Activated B cell treated with CpG ODN at 0.5 μM for 24 hours (primary cell): ENCODE measurements around the gene ROCK2. TPM values are rescaled to one million over a fixed set of nuclear protein-coding genes. Genes with fewer than 3 reads are reported as not detected.
"Not testable (repeated sequence)": the region's sequence is repeated elsewhere in the genome, so short reads cannot be mapped to it uniquely, and the experiment has no call there.

Experiments
- ATAC-seq: fragments of 200-7000 bp; cut with Tn5 transposase; one replicate; pipeline ENCODE4 v1.10.0; 2021; ENCODE audit warnings: low read depth, mild to moderate bottlenecking, moderate library complexity
- CTCF ChIA-PET: fragments of 350-600 bp; sonication (Branson Sonifier 250); formaldehyde crosslinking; loops from one replicate; lab custom pipeline; 2021; ENCODE audit warnings: antibody characterized with exemption; lab: Charles Lee
- POLR2A ChIA-PET: fragments of 350-600 bp; sonication (Branson Sonifier 250); formaldehyde crosslinking; loops from one replicate; lab custom pipeline; 2021; ENCODE audit warnings: antibody characterized with exemption; lab: Charles Lee
- DNase-seq: peaks from one replicate; pipeline ENCODE4 v3.0.0; 2022
- H3K27ac Mint-ChIP-seq: one replicate; pipeline ENCODE4 v1.8.0; 2020; ENCODE audit warnings: mixed read lengths
- H3K27me3 Mint-ChIP-seq: one replicate; pipeline ENCODE4 v1.8.0; 2021; ENCODE audit warnings: mixed read lengths
- H3K36me3 Mint-ChIP-seq: one replicate; pipeline ENCODE4 v1.8.0; 2021; ENCODE audit warnings: low read depth, mixed read lengths
- H3K4me1 Mint-ChIP-seq: one replicate; pipeline ENCODE4 v1.8.0; 2021; ENCODE audit warnings: mixed read lengths
- H3K4me3 Mint-ChIP-seq: one replicate; pipeline ENCODE4 v1.8.0; 2020; ENCODE audit warnings: mild to moderate bottlenecking, mixed read lengths
- H3K9me3 Mint-ChIP-seq: one replicate; pipeline ENCODE4 v1.8.0; 2020; ENCODE audit warnings: mixed read lengths
- intact Hi-C: fragments of 100-400 bp; cut with micrococcal nuclease; formaldehyde crosslinking; loops from one replicate; pipeline ENCODE4 v1.15.1; 2024
- total RNA-seq: library from RNA; stranded (reverse); gene quantifications from 2 replicates; pipeline ENCODE4 v1.2.3, GENCODE V29; 2022
- TF ChIP-seq, protein P1 (sequence below): fragments of 200-600 bp; IDR thresholded peaks from one replicate; pipeline ENCODE4 v1.8.0; 2022; ENCODE audit warnings: antibody characterized with exemption, mild to moderate bottlenecking

Gene ROCK2
- total RNA-seq, 1 donor from 2014 or later = 18.8 TPM

DNA sequence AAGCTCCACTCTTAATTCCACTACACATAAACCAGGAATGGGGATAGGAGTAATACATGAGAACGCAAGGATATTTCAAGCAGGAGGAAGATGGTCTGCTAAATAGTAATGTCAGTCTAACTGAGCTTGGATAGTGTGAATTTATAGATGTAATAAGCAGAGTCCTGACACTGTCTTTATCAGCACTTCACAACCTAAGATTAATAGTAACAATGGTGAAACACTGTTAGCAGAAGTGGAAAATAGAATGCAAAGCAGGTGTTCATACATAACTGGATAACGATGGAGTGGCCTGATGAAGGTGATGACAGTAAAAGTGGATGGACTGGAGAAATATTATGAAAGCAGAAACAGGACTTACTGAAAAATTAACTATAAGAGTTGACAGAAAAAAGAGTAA is 80.4 kb downstream of the ROCK2 start:
- intact Hi-C loops = no loop called here
- Mint-ChIP-seq H3K27me3 (no peaks in the 10 kb centered on the region), H3K9me3 (peaks cover 7% of the 10 kb centered on the region), H3K4me3 (no peak overlapping the region), H3K27ac (no peak overlapping the region), H3K36me3 (peaks cover 23% of the 10 kb centered on the region), H3K4me1 (peaks cover 4% of the 10 kb centered on the region)
- TF ChIP-seq, protein P1, sequence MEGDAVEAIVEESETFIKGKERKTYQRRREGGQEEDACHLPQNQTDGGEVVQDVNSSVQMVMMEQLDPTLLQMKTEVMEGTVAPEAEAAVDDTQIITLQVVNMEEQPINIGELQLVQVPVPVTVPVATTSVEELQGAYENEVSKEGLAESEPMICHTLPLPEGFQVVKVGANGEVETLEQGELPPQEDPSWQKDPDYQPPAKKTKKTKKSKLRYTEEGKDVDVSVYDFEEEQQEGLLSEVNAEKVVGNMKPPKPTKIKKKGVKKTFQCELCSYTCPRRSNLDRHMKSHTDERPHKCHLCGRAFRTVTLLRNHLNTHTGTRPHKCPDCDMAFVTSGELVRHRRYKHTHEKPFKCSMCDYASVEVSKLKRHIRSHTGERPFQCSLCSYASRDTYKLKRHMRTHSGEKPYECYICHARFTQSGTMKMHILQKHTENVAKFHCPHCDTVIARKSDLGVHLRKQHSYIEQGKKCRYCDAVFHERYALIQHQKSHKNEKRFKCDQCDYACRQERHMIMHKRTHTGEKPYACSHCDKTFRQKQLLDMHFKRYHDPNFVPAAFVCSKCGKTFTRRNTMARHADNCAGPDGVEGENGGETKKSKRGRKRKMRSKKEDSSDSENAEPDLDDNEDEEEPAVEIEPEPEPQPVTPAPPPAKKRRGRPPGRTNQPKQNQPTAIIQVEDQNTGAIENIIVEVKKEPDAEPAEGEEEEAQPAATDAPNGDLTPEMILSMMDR = no peak
- POLR2A ChIA-PET = no interaction called here
- CTCF ChIA-PET = no interaction called here
- DNase-seq = no peak
- no peak for ATAC-seq

DNA sequence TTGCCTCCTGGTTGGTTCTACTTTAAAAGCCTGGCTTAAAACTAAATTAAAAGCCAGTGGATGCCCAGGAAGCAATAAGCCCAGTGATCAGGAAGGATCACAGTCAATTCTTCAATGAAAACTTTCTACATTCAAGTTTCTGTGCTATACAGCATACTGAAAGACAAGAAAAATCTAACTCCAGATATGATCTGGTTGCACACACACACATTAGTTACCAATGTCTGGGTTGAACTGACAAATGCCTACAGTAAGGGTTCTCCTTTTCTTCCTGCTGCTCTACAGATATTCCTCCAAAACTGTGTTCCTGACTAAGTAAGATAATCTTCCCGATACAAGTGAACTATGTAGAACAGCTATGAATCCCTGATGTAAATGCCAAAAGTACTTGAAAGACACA is 81.3 kb downstream of the ROCK2 start:
- ATAC-seq (no peak), DNase-seq (no peak)
- H3K36me3 Mint-ChIP-seq = peaks cover 17% of the 10 kb centered on the region
- H3K4me3 Mint-ChIP-seq = no peak overlapping the region
- peaks cover 4% of the 10 kb centered on the region for H3K4me1 Mint-ChIP-seq
- no peak overlapping the region for H3K27ac Mint-ChIP-seq
- peaks cover 2% of the 10 kb centered on the region for H3K9me3 Mint-ChIP-seq
- intact Hi-C loops = no loop called here
- no peaks in the 10 kb centered on the region for H3K27me3 Mint-ChIP-seq
- CTCF ChIA-PET = no interaction called here
- TF ChIP-seq, protein P1 = no peak
- POLR2A ChIA-PET = no interaction called here

DNA sequence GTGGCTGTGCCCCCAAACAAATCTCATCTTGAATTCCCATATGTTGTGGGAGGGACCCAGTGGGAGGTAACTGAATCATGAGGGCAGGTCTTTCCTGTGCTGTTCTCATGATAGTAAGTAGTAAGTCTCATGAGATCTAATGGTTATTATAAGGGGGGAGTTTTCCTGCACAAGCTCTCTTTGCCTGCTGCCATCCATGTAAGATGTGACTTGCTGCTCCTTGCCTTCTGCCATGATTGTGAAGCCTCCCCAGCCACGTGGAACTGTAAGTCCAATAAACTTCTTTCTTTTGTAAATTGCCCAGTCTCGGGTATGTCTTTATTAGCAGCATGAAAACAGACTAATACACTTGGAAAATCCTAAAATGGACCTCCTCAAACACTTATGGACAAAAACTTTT is 82.0 kb downstream of the ROCK2 start:
- intact Hi-C loops, ATAC-seq, H3K27ac Mint-ChIP-seq, H3K4me3 Mint-ChIP-seq, POLR2A ChIA-PET, H3K27me3 Mint-ChIP-seq, H3K4me1 Mint-ChIP-seq, H3K9me3 Mint-ChIP-seq, CTCF ChIA-PET, DNase-seq: not testable (repeated sequence)
- peaks cover 17% of the 10 kb centered on the region for H3K36me3 Mint-ChIP-seq

DNA sequence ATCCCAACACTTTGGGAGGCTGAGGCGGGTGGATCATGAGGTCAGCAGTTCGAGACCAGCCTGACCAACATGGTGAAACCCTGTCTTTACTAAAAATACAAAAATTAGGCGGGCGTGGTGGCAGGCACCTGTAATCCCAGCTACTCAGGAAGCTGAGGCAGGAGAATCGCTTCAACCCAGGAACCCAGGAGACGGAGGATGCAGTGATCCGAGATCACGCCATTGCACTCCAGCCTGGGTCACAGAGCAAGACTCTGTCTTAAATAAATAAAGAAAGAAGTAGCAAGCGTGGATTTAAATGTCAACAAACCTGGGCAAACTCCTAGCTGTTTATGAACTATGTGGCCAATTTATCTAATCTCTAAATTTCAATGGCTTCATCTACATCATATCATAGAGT is 82.9 kb downstream of the ROCK2 start:
- DNase-seq, ATAC-seq, intact Hi-C loops, H3K9me3 Mint-ChIP-seq, H3K4me1 Mint-ChIP-seq, H3K27me3 Mint-ChIP-seq, CTCF ChIA-PET, H3K4me3 Mint-ChIP-seq, H3K27ac Mint-ChIP-seq, POLR2A ChIA-PET: not testable (repeated sequence)
- peaks cover 20% of the 10 kb centered on the region for H3K36me3 Mint-ChIP-seq

DNA sequence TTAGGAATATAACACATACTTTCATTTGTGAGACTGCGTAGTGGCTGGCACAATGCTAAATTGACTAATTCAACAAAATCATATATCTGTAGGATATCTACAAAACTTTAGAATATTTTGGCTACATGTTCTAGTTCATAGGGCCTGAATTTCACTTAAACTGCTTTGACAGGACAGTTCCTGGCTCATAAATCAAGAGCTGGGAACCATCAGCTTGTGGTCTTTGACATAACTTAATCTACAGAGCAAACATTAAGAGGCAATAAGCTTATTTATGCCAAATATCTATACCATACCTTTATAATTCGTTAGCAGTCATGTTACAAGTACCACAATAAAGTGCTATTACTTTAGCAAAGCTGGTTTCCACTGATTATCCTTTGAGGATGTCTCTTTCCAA is 83.5 kb downstream of the ROCK2 start:
- Mint-ChIP-seq H3K36me3 (peaks cover 21% of the 10 kb centered on the region), H3K9me3 (peaks cover 2% of the 10 kb centered on the region), H3K27ac (no peak overlapping the region), H3K4me1 (peaks cover under 1% of the 10 kb centered on the region), H3K27me3 (no peaks in the 10 kb centered on the region), H3K4me3 (no peak overlapping the region)
- ATAC-seq = no peak
- no peak for DNase-seq
- POLR2A ChIA-PET = no interaction called here
- CTCF ChIA-PET = no interaction called here
- TF ChIP-seq, protein P1 = no peak
- intact Hi-C loops = no loop called here

DNA sequence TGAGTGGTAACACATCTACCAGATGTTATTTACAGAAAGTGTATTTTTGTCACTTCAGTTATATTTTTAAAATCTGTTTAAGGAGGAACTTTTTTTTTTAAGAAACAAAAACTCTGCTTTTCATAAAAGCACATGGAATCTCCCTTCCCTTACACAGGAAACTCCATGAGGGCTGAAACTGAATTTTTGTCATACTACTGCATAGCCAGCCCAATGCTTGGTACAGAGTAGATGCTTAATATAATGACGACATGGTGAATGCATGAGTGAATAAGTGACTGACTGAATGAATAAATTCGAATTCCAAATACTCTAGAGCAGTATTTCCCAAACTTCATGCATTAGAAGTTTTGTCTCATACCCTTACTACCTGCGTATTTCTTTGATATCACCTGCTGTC is 86.5 kb downstream of the ROCK2 start:
- intact Hi-C loops = no loop called here
- H3K4me3 Mint-ChIP-seq = no peak overlapping the region
- H3K27ac Mint-ChIP-seq = no peak overlapping the region
- ChIA-PET POLR2A (no interaction called here), CTCF (no interaction called here)
- H3K4me1 Mint-ChIP-seq = no peaks in the 10 kb centered on the region
- peaks cover 2% of the 10 kb centered on the region for H3K9me3 Mint-ChIP-seq
- peaks cover 17% of the 10 kb centered on the region for H3K36me3 Mint-ChIP-seq
- no peak for ATAC-seq
- TF ChIP-seq, protein P1 = no peak
- DNase-seq = no peak
- no peaks in the 10 kb centered on the region for H3K27me3 Mint-ChIP-seq
